Measurements from ENCODE around the gene AP2A2. TPM values are rescaled to one million over a fixed set of nuclear protein-coding genes. Genes with fewer than 3 reads are reported as not detected.
A peak's percentile ranks its signal among the peaks of the same experiment; 100 is the strongest.

Gene AP2A2
- total RNA-seq, 1 donor from 2014 or later: 92.0 TPM

DNA sequence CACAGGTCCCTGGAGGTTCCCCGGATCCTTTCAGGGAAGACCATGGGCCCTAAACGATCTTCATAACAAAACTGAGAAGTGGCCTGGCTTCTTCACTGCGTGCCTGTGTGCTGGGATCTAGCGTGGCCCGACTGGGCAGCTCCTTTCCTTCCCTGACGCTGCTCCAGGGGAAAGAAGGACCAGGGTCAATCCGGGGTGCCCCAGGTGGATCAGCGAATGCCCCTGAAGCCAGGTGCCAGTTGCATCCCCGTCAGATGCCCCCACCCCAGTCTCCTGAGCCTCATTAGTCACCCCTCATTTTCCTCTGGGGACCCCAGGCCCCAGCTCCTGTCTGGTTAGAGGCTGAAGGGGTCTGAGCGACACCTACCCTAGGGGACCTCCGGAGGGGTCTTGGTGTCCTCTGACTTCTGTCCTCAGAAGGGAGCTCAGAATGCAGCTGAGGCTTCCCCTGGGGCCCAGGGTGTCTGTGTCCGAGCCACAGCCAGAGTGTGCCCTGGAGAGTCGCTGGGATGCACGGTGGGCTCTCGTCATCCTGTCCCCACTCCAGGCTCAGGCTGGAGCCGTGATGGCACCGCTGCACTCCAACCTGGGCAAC, 129.5 kb downstream of the AP2A2 start:
- DNase-seq (peak; percentile 46), ATAC-seq (no peak)
- no peak for TF ChIP-seq CTCF (IDR thresholded peaks at IDR 0.05)
- intact Hi-C loops (cut with DNase I): no loop called here
- H3K36me3 ChIP-seq: no peaks in the 10 kb centered on the region
- H3K4me1 ChIP-seq: peaks cover 7% of the 10 kb centered on the region
- peaks cover 9% of the 10 kb centered on the region for H3K27me3 ChIP-seq
- H3K4me3 ChIP-seq: no peak overlapping the region
- no peak overlapping the region for H3K27ac ChIP-seq
- no peaks in the 10 kb centered on the region for H3K9me3 ChIP-seq

GRCh38 chr11:1055990-1056771, 130.5 kb downstream of the AP2A2 start:
- Histone ChIP-seq H3K27ac (no peak overlapping the region), H3K9me3 (no peaks in the 10 kb centered on the region), H3K36me3 (no peaks in the 10 kb centered on the region), H3K27me3 (peaks cover 9% of the 10 kb centered on the region), H3K4me1 (peaks cover 7% of the 10 kb centered on the region), H3K4me3 (no peak overlapping the region)
- DNase-seq: peak; percentile 62
- no peak for TF ChIP-seq CTCF (IDR thresholded peaks at IDR 0.05)
- no peak for ATAC-seq
- intact Hi-C loops (cut with DNase I): no loop called here

DNA sequence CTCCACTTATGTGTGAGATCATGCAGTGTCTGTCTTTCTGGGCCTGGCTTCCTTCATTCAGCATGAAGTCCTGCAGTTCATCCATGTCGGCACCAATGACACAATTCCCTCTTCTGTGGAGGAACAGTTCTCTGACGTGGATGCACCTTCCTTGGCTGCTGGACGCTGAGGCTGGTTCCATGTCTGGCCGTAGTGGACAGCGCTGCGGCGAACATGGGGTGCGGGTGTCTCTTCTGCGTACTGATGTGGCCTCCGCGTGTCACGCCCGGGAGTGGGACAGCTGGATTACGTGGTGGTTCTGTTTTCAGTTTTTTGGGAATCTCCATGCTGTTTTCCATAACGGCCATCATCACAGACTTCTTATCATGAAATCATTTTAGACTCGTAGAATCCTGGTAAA, 132.1 kb downstream of the AP2A2 start:
- Histone ChIP-seq H3K27me3 (peaks cover 9% of the 10 kb centered on the region), H3K36me3 (no peaks in the 10 kb centered on the region), H3K4me3 (no peak overlapping the region), H3K27ac (no peak overlapping the region), H3K9me3 (no peaks in the 10 kb centered on the region), H3K4me1 (peaks cover 7% of the 10 kb centered on the region)
- ATAC-seq (no peak), DNase-seq (peak; percentile 47)
- TF ChIP-seq CTCF (IDR thresholded peaks at IDR 0.05): no peak
- intact Hi-C loops (cut with DNase I): no loop called here

- Histone ChIP-seq H3K4me1 (peaks cover 2% of the 10 kb centered on the region), H3K9me3 (no peaks in the 10 kb centered on the region), H3K27ac (no peak overlapping the region), H3K36me3 (no peaks in the 10 kb centered on the region), H3K4me3 (no peak overlapping the region), H3K27me3 (peaks cover 4% of the 10 kb centered on the region)
- intact Hi-C loops (cut with DNase I): no loop called here
- ATAC-seq (no peak), DNase-seq (peak; percentile 50)
- no peak for TF ChIP-seq CTCF (IDR thresholded peaks at IDR 0.05)
Measured at GRCh38 chr11:1059759-1060158, 134.1 kb downstream of the AP2A2 start.

DNA sequence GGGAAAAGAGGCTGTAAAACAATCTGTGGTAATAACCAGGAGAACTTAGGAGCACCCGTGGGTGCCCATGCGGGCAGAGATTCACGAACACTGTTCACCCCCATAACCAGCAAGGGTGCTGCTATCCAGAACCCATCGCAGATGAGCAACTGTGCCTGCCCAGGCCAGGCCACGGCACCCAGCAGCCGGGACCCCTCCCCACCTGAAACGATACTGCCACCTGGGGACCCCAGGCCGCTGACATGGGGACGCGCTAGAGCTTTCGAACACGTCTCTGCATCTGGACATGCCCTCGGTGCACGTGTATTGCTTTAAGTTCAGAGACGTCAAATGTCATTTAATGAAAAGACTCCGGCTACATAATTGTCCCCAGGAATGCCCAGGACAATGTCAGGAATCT, 134.7 kb downstream of the AP2A2 start:
- no peaks in the 10 kb centered on the region for H3K9me3 ChIP-seq
- intact Hi-C loops (cut with DNase I): no loop called here
- ATAC-seq (no peak), DNase-seq (peak; percentile 45)
- H3K4me3 ChIP-seq: no peak overlapping the region
- no peaks in the 10 kb centered on the region for H3K4me1 ChIP-seq
- H3K36me3 ChIP-seq: no peaks in the 10 kb centered on the region
- TF ChIP-seq CTCF (IDR thresholded peaks at IDR 0.05): no peak
- H3K27ac ChIP-seq: no peak overlapping the region
- H3K27me3 ChIP-seq: no peaks in the 10 kb centered on the region
